SH-SY5Y (cell line): ENCODE measurements around the gene TEP1.

Experiments
- GATA2 ChIP-seq: IDR thresholded peaks from 2 replicates; pipeline ENCODE4 v1.6.1; 2011; ENCODE audit warnings: mild to moderate bottlenecking, low read depth, low read length
- GATA3 ChIP-seq: IDR thresholded peaks from 2 replicates; pipeline ENCODE4 v1.6.1; 2011; ENCODE audit warnings: low read depth, mild to moderate bottlenecking, low read length, moderate library complexity

DNA sequence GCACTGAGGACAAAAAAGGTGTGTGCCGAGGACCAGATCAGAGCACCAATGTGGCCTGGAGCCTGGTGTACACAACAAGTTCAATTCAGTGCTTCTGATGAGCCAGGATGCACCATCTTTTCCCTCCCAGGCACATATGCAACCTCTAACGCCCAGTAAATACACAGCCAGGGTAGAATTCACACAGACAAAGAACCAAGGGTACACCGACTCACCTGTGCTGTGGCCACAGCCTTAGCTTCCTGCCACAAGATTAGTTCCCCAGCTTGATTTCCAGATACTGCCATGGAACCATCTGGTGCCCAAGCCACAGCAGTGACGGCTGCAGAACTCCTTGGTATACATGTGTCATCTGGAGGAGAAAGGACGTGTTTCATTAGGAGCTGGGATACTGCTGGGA lies 40.5 kb downstream of the TEP1 start:
- TF ChIP-seq GATA2 (no peak), GATA3 (no peak)
